ENCODE data around the gene NOSTRIN. TPM values are rescaled to one million over a fixed set of nuclear protein-coding genes. Genes with fewer than 3 reads are reported as not detected.

The NOSTRIN gene
- total RNA-seq, 1 experiment from 2014 or later, result 3.1 TPM

GRCh38 chr2:168798888-168799410, 3.5 kb upstream of the NOSTRIN start:
- H3K36me3 ChIP-seq (ENCODE audit: control insufficient read depth in 1 of 2, insufficient read depth in 2 of 2, low read length in 2 of 2), result no peaks in the 10 kb centered on the region
- H3K4me3 ChIP-seq (replicated peaks in 1 of 2; ENCODE audit: low read depth in 1 of 2, low read length in 2 of 2), result no peak overlapping the region
- H3K4me2 ChIP-seq (ENCODE audit: low read length), result no peak overlapping the region
- H3K9me3 ChIP-seq (ENCODE audit: control insufficient read depth in 1 of 2, insufficient read depth in 1 of 2, low read depth in 1 of 2, low read length in 2 of 2), result no peaks in the 10 kb centered on the region
- TF ChIP-seq EZH2 (IDR thresholded peaks at IDR 0.05) (no peak), ZBTB33 (IDR thresholded peaks at IDR 0.05; ENCODE audit: extremely low read depth, insufficient replicate concordance, low read length) (no peak), FOSL1 (IDR thresholded peaks at IDR 0.05; ENCODE audit: low read depth) (no peak), REST (IDR thresholded peaks at IDR 0.05; ENCODE audit: low read depth) (no peak), ZNF274 (IDR thresholded peaks at IDR 0.05; ENCODE audit: low read depth, low read length) (no peak), CEBPB (IDR thresholded peaks at IDR 0.05; ENCODE audit: low read depth) (no peak), ELF1 (IDR thresholded peaks at IDR 0.05; ENCODE audit: borderline replicate concordance, low read depth) (no peak), CBX3 (IDR thresholded peaks at IDR 0.05; ENCODE audit: low read depth) (no peak), EZH2phosphoT487 (IDR thresholded peaks at IDR 0.05; ENCODE audit: borderline replicate concordance) (no peak)
- peaks cover 5 to 17% of the 10 kb centered on the region in 2 experiments; a peak in 2 of 4 replicates for H3K4me1 ChIP-seq (ENCODE audit: control insufficient read depth in 1 of 2, insufficient read depth in 2 of 2, low read length in 2 of 2)
- BruUV-seq (replicated peaks), result no TSS peak
- RAD21 ChIA-PET (ENCODE audit: low non-redundant PET in 1 of 2, low total read pairs in 2 of 2, uncharacterized antibody in 2 of 2, unreplicated experiment in 2 of 2), result no interaction called here
- ATAC-seq (no peak), DNase-seq (ENCODE audit: low read depth, low spot score) (no peak)
- no peaks in the 10 kb centered on the region for H3K27me3 ChIP-seq (ENCODE audit: insufficient read depth, low read length)
- no peaks in the 10 kb centered on the region for H4K20me1 ChIP-seq (ENCODE audit: insufficient read depth)
- no peak overlapping the region for H2AFZ ChIP-seq (ENCODE audit: low read depth, low read length, poor library complexity, severe bottlenecking)
- H3K79me2 ChIP-seq (ENCODE audit: insufficient read depth, low read length), result no peaks in the 10 kb centered on the region
- intact Hi-C loops (cut with micrococcal nuclease), result no loop called here
- CTCF ChIA-PET, result no interaction called here
- no peak overlapping the region for H3K27ac ChIP-seq (ENCODE audit: low read depth, low read length)
- H3K9ac ChIP-seq (ENCODE audit: low read length), result no peak overlapping the region
- no peaks in the 10 kb centered on the region for H3K9me2 ChIP-seq (ENCODE audit: insufficient read depth)
- POLR2A ChIA-PET, result no interaction called here

All from HCT116 (cell line).